GM19023 (cell line): ENCODE results near the gene RPL34.
"Not testable (repeated sequence)": the region's sequence is repeated elsewhere in the genome, so short reads cannot be mapped to it uniquely, and the experiment has no call there.

Source experiments
- ATAC-seq: cut with Tn5 transposase; IDR thresholded peaks from one replicate; pipeline ENCODE4 v1.9.1; 2021; ENCODE audit warnings: mild to moderate bottlenecking, moderate library complexity; ENCODE audit not compliant: unreplicated experiment

Gene RPL34

GRCh38 chr4:108620101-108620932 is at the start of gene RPL34:
Gene RPL34 (plus strand): TSS chr4:108620576. CDS start chr4:108621960, 1,384 bp downstream.
- peak; percentile 100 for ATAC-seq

- no peak for ATAC-seq
These were observed 49.3 kb upstream of the RPL34 start for GRCh38 chr4:108570993-108571569.

GRCh38 chr4:108574402-108574801 is 46.0 kb upstream of the RPL34 start:
- no peak for ATAC-seq

GRCh38 chr4:108581083-108581482 is 39.3 kb upstream of the RPL34 start:
- no peak for ATAC-seq

GRCh38 chr4:108586778-108587177 is 33.6 kb upstream of the RPL34 start:
- no peak for ATAC-seq

- no peak for ATAC-seq
These were observed 31.5 kb upstream of the RPL34 start for GRCh38 chr4:108588878-108589277.

GRCh38 chr4:108589961-108590360 is 30.4 kb upstream of the RPL34 start:
- ATAC-seq: no peak

GRCh38 chr4:108590776-108591175 is 29.6 kb upstream of the RPL34 start:
- ATAC-seq: no peak

- no peak for ATAC-seq
These were observed 27.7 kb upstream of the RPL34 start for GRCh38 chr4:108592674-108592986.

- not testable (repeated sequence) for ATAC-seq
These were observed 26.1 kb upstream of the RPL34 start for GRCh38 chr4:108594296-108594695.

GRCh38 chr4:108596344-108596743 is 24.0 kb upstream of the RPL34 start:
- ATAC-seq: no peak

GRCh38 chr4:108601106-108601505 is 19.3 kb upstream of the RPL34 start:
- ATAC-seq: no peak

- no peak for ATAC-seq
These were observed 18.8 kb upstream of the RPL34 start for GRCh38 chr4:108601532-108601931.

- ATAC-seq: no peak
These were observed 18.2 kb upstream of the RPL34 start for GRCh38 chr4:108602163-108602562.

- no peak for ATAC-seq
These were observed 13.1 kb upstream of the RPL34 start for GRCh38 chr4:108607079-108607815.

GRCh38 chr4:108611365-108611764 is 9.0 kb upstream of the RPL34 start:
- no peak for ATAC-seq

- ATAC-seq: no peak
These were observed 8.0 kb upstream of the RPL34 start for GRCh38 chr4:108612365-108612764.

GRCh38 chr4:108619372-108620100 is 840 bp upstream of the RPL34 start:
- ATAC-seq: no peak

- ATAC-seq: peak; percentile 22
These were observed 843 bp downstream of the RPL34 start for GRCh38 chr4:108620933-108621905.

GRCh38 chr4:108622022-108622421 is 1.6 kb downstream of the RPL34 start:
- ATAC-seq: no peak
